Activated CD4-positive, alpha-beta T cell treated with anti-CD3 and anti-CD28 coated beads, Interleukin-2, Interleukin-4, amounts not matched to agents 100 ng/mL and 50 ng/mL, durations not matched to agents 16 hours and 8 hours (primary cell): ENCODE results near the gene WDR26.
A peak's percentile ranks its signal among the peaks of the same experiment; 100 is the strongest.
"Not testable (repeated sequence)": the region's sequence is repeated elsewhere in the genome, so short reads cannot be mapped to it uniquely, and the experiment has no call there.

Experiments
- DNase-seq: peaks from one replicate; pipeline ENCODE4 v3.0.0-alpha.2; 2020; ENCODE audit warnings: low spot score

The WDR26 gene

GRCh38 chr1:224392411-224393249 is 42.0 kb downstream of the WDR26 start:
- DNase-seq, result no peak

- DNase-seq, result no peak
Observed at GRCh38 chr1:224390517-224390916, 44.1 kb downstream of the WDR26 start.

- DNase-seq, result no peak
Observed at GRCh38 chr1:224387943-224388342, 46.7 kb downstream of the WDR26 start.

- no peak for DNase-seq
Observed at GRCh38 chr1:224387302-224387912, 47.2 kb downstream of the WDR26 start.

DNA sequence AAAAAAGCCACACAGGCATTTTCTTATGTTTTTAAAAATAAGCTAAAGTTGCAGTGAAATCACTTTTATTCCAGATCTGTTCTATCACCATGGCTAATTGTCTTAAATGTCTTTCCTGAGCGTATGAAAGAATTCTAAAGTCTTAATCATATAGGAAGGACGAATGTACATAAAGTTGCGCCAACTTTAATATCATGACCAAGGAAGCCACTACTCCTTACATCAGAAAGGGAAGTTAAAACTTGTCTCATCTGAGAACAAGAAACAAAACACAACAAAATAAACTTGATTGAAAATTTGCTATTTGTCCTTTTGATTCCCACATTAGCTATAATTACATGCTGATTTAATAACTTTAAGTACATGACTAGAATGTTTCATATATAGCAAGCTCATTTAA is 51.4 kb downstream of the WDR26 start:
- no peak for DNase-seq

GRCh38 chr1:224381880-224382548 is 52.6 kb downstream of the WDR26 start:
- peak; percentile 33 for DNase-seq

DNA sequence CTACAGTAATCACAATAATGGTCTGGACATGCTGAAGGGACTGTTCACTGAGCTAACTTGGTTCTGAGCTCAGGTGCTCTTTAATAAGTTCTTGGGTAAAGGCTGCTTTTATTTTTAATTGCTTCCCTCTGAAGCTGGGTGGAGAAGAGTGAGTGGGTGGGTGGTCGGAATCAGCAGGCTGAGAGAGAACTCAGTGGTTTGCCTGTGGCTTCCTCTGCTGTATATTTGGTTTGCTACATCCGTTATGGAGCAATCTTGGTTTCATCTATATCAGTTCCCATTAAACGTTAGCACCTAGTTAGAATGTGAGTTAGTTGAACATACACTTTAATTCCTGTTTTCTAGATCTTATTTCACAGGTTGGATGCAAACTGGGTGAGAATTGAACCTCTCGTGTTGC is 54.6 kb downstream of the WDR26 start:
- peak; percentile 78 for DNase-seq

DNA sequence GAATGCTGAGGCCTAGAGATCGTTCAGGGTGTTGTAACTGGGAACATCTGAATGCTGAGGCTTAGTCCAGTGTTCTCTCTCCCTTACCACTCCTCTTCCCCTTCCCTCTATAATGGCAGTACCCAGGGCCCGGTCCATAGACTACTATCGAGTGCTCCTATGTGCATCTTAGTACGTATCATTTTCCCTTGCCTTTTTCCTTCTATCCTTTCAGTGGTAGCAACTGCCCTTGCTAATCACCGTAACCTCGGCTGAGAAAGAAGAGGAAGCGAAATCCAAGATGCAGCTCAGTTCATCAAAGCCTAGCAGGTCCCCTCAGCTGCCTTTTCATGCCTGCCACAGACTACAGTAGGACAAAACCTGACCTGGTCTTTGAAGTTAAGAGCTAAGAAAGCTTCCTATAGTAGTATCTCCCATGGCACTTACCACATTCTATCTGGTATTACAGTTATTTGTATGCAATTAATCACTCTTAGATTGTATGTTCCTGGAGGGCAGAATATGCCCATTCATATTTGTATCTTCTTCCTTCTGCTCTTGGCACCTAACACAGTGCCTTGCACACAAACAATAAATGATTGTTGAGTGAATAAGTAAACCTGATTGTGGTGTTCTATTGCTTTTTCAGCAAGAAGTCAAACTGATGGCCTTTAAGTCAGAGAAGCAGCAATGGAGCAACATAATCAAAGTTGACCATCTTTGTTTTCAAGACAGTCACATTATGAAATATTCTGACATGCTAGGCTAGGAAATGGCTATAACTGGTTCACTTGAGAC is 55.6 kb downstream of the WDR26 start:
- DNase-seq, result no peak

GRCh38 chr1:224377676-224378006 is 57.0 kb downstream of the WDR26 start:
- peak; percentile 82 for DNase-seq

- DNase-seq, result no peak
Observed at GRCh38 chr1:224375059-224375458, 59.5 kb downstream of the WDR26 start.

GRCh38 chr1:224373008-224373590 is 61.5 kb downstream of the WDR26 start:
- no peak for DNase-seq

DNA sequence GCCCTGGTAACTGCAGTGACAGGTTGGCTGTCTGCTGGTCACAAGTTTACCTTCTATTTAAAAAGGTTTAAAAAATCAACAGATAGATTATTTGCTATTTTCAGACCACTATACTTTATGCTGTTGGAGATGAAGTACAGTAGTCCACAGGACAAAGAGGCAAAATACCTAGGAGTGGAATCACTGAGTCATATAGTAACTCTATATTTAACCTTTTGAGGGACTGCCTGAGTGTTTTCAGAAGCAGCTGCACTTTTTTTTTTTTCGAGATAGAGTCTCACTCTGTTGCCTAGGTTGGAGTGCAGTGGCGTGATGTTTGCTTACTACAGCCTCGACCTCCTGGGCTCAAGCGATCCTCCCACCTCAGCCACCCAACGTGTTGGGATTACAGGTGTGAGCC is 66.2 kb downstream of the WDR26 start:
- peak; percentile 52 for DNase-seq

DNA sequence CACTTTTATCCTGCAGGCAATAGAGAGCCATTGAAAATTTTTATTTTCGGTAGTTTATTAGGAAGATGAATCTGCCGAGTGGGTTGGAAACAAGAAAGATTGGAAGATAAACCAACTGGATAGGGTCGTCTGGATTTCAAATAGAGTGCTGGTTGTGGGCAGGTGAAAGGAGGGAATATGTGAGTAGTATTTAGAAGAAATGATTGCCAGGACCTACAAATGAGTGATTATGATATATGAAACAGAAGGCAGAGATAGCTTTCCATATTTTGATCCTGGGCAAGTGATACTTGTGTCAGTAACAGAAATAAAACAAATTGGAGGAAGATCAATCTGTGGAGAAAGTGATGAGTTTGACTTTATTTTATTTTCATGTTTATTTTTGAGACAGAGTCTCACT is 75.4 kb downstream of the WDR26 start:
- no peak for DNase-seq

DNA sequence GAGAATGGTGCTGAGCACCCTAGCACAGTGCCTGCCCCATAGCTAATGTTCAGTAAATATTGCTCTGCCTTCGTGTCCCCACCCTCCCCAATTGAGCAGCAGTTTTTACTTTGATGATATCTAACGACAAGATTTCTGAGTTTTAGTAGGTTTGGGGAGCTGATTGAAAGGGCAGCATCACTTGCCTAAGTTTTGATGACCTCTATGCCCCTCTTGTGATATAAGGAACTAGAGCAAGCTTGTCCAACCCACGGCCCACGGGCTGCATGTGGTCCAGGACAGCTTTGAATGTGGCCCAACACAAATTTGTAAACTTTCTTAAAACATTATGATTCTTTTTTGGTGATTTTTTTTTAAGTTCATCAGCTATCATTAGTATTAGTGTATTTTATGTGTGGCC is 76.4 kb downstream of the WDR26 start:
- DNase-seq, result no peak

DNA sequence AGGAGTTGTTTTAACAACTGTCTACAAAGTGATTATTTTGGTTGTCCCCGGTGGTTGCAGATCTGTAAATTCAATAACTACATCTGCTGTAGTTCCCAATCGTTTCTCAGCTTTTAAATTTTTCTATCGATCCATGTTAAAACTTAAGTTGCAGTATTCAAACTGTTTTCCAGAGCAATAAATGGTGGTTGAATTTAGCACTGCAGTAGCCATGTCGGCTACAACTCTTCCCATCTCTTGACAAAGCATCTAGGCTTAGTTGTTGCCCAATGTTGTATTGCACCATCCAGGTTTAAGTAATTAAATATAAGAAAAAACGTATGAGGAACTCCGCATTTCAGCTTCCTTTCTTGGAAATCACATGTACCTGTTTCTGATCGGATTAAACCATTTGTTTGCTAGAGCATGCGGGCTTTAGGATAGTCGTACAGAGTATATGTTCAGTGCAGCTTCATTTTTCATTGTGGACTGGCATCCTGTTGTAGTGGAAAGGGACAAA is 76.9 kb downstream of the WDR26 start:
- no peak for DNase-seq

- peak; percentile 96 for DNase-seq
Observed at GRCh38 chr1:224356685-224357625, 77.6 kb downstream of the WDR26 start, which contains the start of gene CNIH4. Gene CNIH4, plus strand, starts transcription at chr1:224356879. Its CDS starts 46 bp downstream, at chr1:224356925.

GRCh38 chr1:224353975-224354925 is 80.3 kb downstream of the WDR26 start:
- DNase-seq, result no peak

DNA sequence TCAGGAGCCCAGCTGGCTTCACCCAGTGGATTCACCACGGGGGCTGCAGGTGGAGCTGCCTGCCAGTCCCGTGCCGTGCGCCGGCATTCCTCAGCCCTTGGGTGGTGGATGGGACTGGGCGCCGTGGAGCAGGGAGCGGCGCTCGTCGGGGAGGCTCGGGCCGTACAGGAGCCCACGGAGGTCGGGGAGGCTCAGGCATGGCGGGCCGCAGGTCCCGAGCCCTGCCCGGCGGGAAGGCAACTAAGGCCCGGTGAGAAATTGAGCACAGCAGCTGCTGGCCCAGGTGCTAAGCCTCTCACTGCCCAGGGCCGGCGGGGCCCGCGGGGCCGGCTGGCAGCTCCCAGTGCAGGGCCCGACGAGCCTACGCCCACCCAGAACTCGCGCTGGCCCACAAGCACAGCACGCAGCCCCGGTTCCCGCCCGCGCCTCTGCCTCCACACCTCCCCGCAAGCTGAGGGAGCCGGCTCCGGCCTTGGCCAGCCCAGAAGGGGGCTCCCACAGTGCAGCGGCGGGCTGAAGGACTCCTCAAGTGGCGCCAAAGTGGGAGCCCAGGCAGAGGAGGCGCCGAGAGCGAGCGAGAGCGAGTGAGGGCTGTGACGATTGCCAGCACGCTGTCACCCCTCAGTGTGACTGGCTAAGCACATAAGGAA is 82.0 kb downstream of the WDR26 start:
- DNase-seq, result not testable (repeated sequence)

GRCh38 chr1:224349716-224350115 is 84.9 kb downstream of the WDR26 start:
- DNase-seq, result not testable (repeated sequence)
